Adrenal gland (tissue), 12 donors: ENCODE measurements around the gene IFI30. TPM values are rescaled to one million over a fixed set of nuclear protein-coding genes. Genes with fewer than 3 reads are reported as not detected.
"Not testable (repeated sequence)": the region's sequence is repeated elsewhere in the genome, so short reads cannot be mapped to it uniquely, and the experiment has no call there.

ENCODE experiments used
- DNase-seq, 7 donors: peaks; one replicate each; pipeline ENCODE4 v3.0.0-alpha.2; 2019 to 2020
- H3K27ac ChIP-seq, 5 donors: fragments of 200-600 bp; sonication (generic) in 4 of 5; 1 replicate in 3 of 5; 2 replicates in 2 of 5; pipeline versions ENCODE4 v1.5.1 to v1.8.0; 2016 to 2020; ENCODE audit warnings: mild to moderate bottlenecking in 1 of 5
- H3K27me3 ChIP-seq: fragments of 200-600 bp; 2 replicates; pipeline ENCODE4 v1.8.0; 2021
- H3K36me3 ChIP-seq, 2 donors: fragments of 200-600 bp; replicated peaks in 1 of 2; 1 replicate in 1 of 2; 2 replicates in 1 of 2; pipeline versions ENCODE4 v1.5.1 to v1.8.0; 2018 to 2022
- H3K4me1 ChIP-seq, 2 donors: fragments of 200-600 bp; replicated peaks in 1 of 2; 1 replicate in 1 of 2; 2 replicates in 1 of 2; pipeline versions ENCODE4 v1.5.1 to v1.8.0; 2018 to 2021
- H3K4me3 ChIP-seq, 4 donors: fragments of 200-600 bp; sonication (generic) in 3 of 4; one replicate each; pipeline ENCODE4 v1.5.1; 2016 to 2018
- H3K9me3 ChIP-seq, 3 donors: fragments of 200-600 bp; sonication (generic) in 1 of 3; replicated peaks in 1 of 3; 1 replicate in 2 of 3; 2 replicates in 1 of 3; pipeline versions ENCODE4 v1.5.1 to v1.8.0; 2016 to 2021
- POLR2A ChIP-seq, 2 donors: fragments of 450-650 bp; IDR thresholded peaks; one replicate each; pipeline ENCODE4 v1.6.1; 2017; ENCODE audit warnings: antibody characterized with exemption in 2 of 2, mild to moderate bottlenecking in 2 of 2, moderate library complexity in 1 of 2
- WGBS, 4 donors: extraction: QIAGEN DNeasy Blood & Tissue Kit in 2 of 4; methylation state at CpG; one replicate each; pipeline versions ENCODE4 v1.1.5 to v1.1.7; 2013 to 2017; 5-methylcytosine and 5-hydroxymethylcytosine counted together
- intact Hi-C, 2 donors: fragments of 100-400 bp; cut with DNase I; formaldehyde crosslinking; loops; one replicate each; pipeline versions ENCODE4 v1.14.1 to v1.15.0; 2022 to 2023
- polyA plus RNA-seq, 3 donors: library from polyadenylated mRNA; stranded (reverse); fragments of 200-250 nt in 2 of 3; fragments of 350-450 nt in 1 of 3; fragmentation: Illumina TruSeq in 1 of 3; extraction: RNeasy Lipid Tissue Mini Kit (QIAGEN cat#74804) in 1 of 3; gene quantifications; one replicate each; pipeline ENCODE4 v1.2.3, GENCODE V29; 2013 to 2014
- total RNA-seq, 9 donors: library from RNA; depleted of rRNA in 4 of 9; stranded (reverse); fragments of >200 nt in 4 of 9; fragments of 120-200 nt in 1 of 9; fragmentation: NEBNext Ultra II Directional in 1 of 9; extraction: Animal tissue kit (Norgen Biotek cat#: 25700) in 1 of 9; gene quantifications; one replicate each; pipeline versions ENCODE4 v1.1.0 to v1.2.4, GENCODE V29; 2013 to 2023
- TF ChIP-seq, protein P1 (sequence below), 6 experiments: fragments of 450-650 bp in 4 of 6; fragments of 200-600 bp in 2 of 6; sonication (generic) in 1 of 6; IDR thresholded peaks; 1 replicate in 5 of 6; 2 replicates in 1 of 6; pipeline versions ENCODE4 v1.5.1 to v1.8.0; 2016 to 2021; ENCODE audit warnings: antibody characterized with exemption in 6 of 6, mild to moderate bottlenecking in 2 of 6, moderate library complexity in 1 of 6
- donor health status: healthy with polysubstance abuse.
- donor health status: Bipolar disorder and iron deficiency.
- donor health status: DM: yes; HTN: yes; CAD: no.
- donor health status: DM: no; HTN: no; CAD: no.
- donor health status: DM: no; HTN: no; CAD: no.
- donor health status: DM: yes; HTN: yes; CAD: no.

IFI30 gene
- total and polyA plus RNA-seq, 12 donors: 99.2 to 372 (median 164) TPM

DNA sequence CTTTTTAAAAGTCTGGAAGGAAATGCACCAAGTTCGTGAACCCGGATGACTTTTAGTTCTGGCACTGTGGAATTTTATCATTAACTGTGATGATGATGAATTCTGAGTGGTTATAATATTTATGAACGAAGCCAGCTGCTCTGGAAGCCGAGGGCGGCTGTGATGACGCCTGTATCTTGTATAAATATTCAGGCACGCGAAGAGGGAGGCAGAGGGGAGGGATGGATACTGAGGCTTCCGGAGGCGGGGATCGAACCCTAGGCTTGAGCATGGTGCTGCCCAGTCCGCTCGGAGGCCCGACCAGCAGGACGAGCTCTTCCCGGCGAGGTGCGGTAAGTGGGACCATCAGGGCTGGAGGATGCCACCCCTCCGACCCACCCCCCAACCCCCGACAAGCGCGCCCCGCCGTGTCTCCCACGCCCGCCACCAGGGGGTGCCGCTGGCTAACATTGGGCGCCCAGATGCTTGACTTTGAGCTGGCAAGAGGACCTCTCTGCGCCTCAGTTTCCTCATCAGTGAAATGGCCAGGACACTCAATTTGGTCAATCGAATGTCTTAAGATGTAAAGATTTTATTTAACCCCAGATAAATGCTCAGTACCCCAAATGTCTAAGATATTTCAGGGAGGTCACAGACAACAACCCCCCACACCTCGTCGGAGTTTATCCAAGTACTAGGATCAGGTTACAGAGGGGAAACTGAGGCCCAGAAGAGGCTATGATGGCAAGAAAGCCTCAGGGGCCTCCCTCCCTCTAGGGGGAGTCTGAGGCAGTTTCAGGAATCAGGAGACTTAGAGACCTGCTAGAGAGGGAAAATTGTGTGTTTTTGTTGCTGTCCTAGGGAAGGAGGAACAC, 34.7 kb downstream of the IFI30 start:
- H3K27ac ChIP-seq: peak overlapping the region in 2 of 5 donors; percentile 59 to 62
- TF ChIP-seq, protein P1, sequence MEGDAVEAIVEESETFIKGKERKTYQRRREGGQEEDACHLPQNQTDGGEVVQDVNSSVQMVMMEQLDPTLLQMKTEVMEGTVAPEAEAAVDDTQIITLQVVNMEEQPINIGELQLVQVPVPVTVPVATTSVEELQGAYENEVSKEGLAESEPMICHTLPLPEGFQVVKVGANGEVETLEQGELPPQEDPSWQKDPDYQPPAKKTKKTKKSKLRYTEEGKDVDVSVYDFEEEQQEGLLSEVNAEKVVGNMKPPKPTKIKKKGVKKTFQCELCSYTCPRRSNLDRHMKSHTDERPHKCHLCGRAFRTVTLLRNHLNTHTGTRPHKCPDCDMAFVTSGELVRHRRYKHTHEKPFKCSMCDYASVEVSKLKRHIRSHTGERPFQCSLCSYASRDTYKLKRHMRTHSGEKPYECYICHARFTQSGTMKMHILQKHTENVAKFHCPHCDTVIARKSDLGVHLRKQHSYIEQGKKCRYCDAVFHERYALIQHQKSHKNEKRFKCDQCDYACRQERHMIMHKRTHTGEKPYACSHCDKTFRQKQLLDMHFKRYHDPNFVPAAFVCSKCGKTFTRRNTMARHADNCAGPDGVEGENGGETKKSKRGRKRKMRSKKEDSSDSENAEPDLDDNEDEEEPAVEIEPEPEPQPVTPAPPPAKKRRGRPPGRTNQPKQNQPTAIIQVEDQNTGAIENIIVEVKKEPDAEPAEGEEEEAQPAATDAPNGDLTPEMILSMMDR (IDR thresholded peaks at IDR 0.05): peak; percentile 13 to 64 (median 39)
- no peak for TF ChIP-seq POLR2A (IDR thresholded peaks at IDR 0.05)
- H3K27me3 ChIP-seq: no peaks in the 10 kb centered on the region
- WGBS, 4 donors: 14 to 24% (median 17%) methylated on average over 20 to 32 of the region's 32 CpGs
- peaks cover 12 to 13% of the 10 kb centered on the region in 2 donors for H3K4me1 ChIP-seq
- H3K4me3 ChIP-seq: no peak overlapping the region
- H3K36me3 ChIP-seq: no peaks in the 10 kb centered on the region
- no peaks in the 10 kb centered on the region for H3K9me3 ChIP-seq
- intact Hi-C loops: no loop called here
- peak; percentile 43 to 77 (median 50) for DNase-seq

DNA sequence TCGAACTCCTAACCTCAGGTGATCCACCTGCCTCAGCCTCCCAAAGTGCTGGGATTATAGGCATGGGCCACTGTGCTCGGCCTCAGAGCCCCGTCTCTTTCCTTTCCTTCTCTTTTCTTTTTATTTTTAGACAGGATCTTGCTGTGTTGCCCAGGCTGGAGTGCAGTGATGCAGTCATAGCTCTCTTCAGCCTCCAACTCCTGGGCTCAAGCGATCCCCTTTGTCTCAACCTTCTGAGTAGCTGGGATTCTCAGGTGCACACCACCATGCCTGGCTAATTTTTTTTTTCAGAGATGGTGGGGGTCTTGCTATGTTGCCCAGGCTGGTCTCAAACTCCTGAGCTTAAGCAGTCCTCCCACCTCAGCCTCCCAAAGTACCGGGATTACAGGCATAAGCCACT, 36.3 kb downstream of the IFI30 start:
- H3K9me3 ChIP-seq, H3K36me3 ChIP-seq, H3K27ac ChIP-seq, H3K4me3 ChIP-seq, DNase-seq, H3K27me3 ChIP-seq: not testable (repeated sequence)
- intact Hi-C loops: loop anchor here in 1 of 2 donors (5.0 kb wide), 1 partner anchor 42 kb away; no protein-coding TSS in a partner anchor
- peaks cover 8 to 11% of the 10 kb centered on the region in 2 donors for H3K4me1 ChIP-seq
- 71 to 81% (median 75%) methylated on average over 5 of the region's 5 CpGs for WGBS, 4 donors

- Histone ChIP-seq H3K36me3 (no peaks in the 10 kb centered on the region), H3K9me3 (no peaks in the 10 kb centered on the region), H3K4me3 (no peak overlapping the region), H3K27ac (no peak overlapping the region), H3K27me3 (no peaks in the 10 kb centered on the region), H3K4me1 (no peaks in the 10 kb centered on the region)
- TF ChIP-seq, protein P1 (IDR thresholded peaks at IDR 0.05): no peak
- no peak for TF ChIP-seq POLR2A (IDR thresholded peaks at IDR 0.05)
- no peak for DNase-seq
- intact Hi-C loops: loop anchor here in 1 of 2 donors (5.0 kb wide), 1 partner anchor 41 kb away; no protein-coding TSS in a partner anchor
- WGBS, 4 donors: 76 to 84% (median 78%) methylated on average over 7 to 14 of the region's 14 CpGs
Measured at GRCh38 chr19:18211683-18212082, 38.1 kb downstream of the IFI30 start.

DNA sequence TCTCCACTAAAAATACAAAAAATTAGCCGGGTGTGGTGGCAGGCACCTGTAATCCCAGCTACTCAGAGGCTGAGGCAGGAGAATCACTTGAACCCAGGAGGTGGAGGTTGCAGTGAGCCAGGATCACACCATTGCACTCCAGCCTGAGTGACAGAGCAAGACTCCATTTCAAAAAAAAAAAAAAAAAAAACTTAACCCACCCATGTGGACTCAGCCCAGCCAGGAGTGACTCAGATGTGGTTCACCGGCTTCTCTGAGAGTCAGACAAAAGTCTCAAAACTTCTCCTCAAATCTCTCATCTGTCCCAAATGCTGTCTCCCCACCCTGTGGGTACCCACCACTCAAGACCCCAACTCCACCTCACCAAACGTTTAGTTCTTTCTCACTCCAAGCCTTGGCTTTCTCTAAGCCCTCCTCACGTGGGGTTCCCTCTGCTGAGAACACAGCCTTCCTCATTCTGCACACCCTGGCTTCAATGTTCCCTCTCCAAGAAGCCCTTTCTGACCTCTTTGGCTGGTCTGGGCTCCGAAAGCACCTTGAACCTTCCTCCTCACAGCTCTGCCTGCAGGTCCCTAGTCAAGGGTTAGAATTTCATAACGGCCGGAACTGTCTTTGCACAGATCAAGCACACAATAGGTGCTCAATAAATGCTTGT, 41.3 kb downstream of the IFI30 start:
- intact Hi-C loops: loop anchor here (5.0 kb wide), 2 partner anchors 37 to 42 kb away; a partner anchor contains a TSS
- 58 to 71% (median 64%) methylated on average over 7 of the region's 7 CpGs for WGBS, 4 donors
- no peaks in the 10 kb centered on the region for H3K4me1 ChIP-seq
- no peaks in the 10 kb centered on the region for H3K27me3 ChIP-seq
- no peak overlapping the region for H3K27ac ChIP-seq
- no peak overlapping the region for H3K4me3 ChIP-seq
- DNase-seq: no peak
- TF ChIP-seq, protein P1 (IDR thresholded peaks at IDR 0.05): no peak
- no peak for TF ChIP-seq POLR2A (IDR thresholded peaks at IDR 0.05)
- no peaks in the 10 kb centered on the region for H3K36me3 ChIP-seq
- H3K9me3 ChIP-seq: no peaks in the 10 kb centered on the region
